ENCODE data around the gene PDLIM5.
"Not testable (repeated sequence)": the region's sequence is repeated elsewhere in the genome, so short reads cannot be mapped to it uniquely, and the experiment has no call there.

Gene PDLIM5

DNA sequence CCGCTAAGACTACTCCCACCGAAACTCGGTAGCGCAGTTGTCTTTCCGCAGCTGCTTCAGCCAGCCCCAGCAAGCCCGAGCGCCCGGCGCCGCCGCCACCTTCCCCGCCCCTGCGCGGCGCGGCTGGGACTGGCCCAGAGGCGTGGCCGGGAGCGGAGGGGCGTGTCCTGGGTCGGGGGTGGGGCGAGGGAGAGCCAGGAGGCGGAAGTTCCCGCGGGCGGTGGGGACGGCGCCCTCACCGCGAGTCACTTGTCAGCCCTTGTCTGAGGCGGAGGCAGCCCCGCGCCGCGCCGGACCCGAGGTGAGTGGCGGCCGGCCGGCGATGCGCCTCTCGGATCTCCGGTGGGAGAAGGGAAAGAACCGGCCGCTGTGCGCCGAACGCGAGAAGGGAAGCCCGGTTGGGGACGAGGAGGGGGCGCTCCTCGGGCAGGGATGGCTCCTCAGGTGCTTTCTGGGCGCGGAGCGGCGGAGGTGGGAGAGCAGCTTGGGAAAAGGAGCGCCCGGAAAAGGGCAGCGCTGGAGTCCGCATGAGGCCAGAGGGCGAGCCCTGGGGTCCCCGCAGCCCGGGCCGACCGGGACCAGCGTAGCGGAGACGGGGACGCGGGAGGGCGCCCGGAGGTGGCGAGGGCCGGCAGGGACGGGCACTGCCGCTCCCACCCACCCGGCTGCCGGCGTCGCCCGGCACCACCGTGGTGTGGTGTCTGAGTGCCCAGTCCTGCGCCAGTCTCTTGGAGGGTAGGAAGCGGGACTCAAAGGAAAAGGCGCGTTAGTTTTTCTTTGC lies at the start of gene PDLIM5:
Gene PDLIM5 (plus strand): TSS at position 248 of the 781 bp plus-strand sequence. CDS start 3,347 bp downstream, outside the sequence.
- peak; percentile 95 for DNase-seq

DNA sequence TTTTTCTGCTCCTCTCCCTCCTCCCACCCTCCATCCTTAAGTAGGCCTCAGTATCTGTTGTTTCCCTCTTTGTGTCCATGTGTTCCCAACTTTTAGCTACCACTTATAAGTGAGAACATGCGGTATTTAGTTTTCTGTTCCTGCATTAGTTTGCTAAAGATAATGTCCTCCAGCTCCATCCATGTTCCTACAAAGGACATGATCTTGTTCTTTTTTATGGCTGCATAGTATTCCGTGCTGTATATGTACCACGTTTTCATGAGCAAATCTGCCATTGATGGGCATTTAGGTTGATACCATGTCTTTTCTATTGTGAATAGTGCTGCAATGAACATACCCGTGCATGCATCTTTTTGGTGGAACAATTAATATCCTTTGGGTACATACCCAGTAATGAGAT lies 49.3 kb upstream of the PDLIM5 start:
- not testable (repeated sequence) for DNase-seq

DNA sequence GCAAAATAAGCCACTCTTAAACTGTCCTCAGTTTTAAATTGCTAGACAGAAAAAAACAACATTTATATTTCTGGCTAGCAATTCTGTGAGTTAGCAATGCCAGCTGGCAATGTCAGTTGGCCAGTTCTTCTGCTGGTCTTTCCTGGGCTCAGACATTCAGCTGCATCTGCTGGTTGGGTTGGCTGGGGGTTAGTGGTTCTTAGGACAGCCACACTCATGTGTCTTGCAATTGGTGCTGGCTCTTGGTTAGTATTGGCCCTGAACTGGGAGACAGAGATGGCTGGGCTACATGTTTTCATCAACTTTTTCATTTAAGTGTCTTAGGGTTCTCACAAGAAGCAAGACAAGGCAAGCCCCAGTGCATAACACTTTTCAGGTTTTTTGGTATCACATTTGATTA lies 48.0 kb upstream of the PDLIM5 start:
- no peak for DNase-seq

GRCh38 chr4:94406668-94407437 lies 44.9 kb upstream of the PDLIM5 start:
- DNase-seq, result peak; percentile 81

- no peak for DNase-seq
Measured at GRCh38 chr4:94407846-94408245, 43.9 kb upstream of the PDLIM5 start.

DNA sequence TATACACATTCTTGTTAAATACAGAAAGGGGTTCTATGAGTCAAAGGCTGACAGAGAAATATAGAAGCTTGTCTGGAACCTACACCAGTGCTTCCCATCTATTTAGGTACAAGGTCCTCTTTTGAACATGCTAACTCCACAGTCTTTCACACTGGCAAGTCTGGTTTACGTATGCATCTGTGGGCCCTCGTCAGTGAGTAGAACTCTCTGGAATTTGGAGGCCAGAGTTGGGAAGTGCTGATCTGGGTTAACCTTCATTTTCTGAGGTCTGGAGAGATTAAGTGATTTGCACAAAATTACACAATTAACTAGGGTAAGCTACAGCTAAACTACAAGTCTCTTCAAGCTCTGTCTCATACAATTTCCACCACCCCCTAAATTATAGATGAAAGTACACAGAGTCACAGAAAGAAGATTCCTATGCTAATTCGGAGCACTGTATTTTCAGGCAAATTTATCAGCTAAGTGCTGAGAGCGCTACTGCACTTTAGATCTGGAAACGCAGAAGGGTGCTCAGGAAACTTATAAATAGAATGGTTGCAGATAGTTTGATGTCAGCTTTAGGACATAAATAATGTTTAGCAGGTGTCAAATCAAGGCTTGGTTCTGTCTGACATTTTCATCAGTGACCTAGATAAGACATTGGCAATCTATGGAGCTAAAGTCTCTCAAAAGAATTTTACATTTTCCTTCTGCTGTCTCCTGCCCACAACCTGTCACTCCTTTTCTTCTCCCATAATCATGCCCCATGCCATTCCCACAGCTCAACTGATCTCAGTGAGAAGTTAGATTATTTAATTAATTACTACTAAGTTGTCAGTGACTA lies 43.0 kb upstream of the PDLIM5 start:
- DNase-seq, result no peak

DNA sequence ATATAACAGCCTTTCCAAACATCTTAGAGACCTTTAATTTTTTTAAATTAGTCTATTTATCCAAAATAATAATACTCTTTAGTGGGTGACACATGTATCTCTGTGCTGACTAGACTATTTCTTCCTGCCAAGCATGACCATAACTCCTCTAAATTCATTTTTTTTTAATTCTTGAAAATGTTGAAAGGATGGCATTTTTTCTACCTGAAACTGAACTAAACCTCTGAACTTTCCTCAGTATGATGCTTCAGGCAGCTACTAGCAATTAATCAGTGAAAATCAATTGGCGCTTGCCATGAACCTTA lies 42.4 kb upstream of the PDLIM5 start:
- DNase-seq, result no peak

DNA sequence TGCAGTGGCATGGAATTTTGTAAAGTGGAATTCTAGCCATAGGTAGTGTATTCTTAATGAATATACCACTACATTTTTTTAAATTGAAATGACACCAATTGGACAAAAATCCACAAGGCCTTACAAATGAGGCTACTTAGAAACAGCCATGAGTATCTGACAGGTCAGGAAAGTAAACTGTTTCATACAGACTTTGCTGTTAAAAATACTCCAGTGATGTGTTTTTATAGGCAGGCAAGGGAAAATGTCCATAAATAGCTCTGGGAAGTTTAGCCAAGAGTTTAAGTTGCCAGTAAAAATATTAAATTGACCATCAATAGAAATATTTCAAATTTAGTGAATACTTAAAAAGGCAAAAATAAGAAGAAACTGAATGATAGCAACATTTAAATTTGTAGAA lies 41.8 kb upstream of the PDLIM5 start:
- DNase-seq, result no peak

DNA sequence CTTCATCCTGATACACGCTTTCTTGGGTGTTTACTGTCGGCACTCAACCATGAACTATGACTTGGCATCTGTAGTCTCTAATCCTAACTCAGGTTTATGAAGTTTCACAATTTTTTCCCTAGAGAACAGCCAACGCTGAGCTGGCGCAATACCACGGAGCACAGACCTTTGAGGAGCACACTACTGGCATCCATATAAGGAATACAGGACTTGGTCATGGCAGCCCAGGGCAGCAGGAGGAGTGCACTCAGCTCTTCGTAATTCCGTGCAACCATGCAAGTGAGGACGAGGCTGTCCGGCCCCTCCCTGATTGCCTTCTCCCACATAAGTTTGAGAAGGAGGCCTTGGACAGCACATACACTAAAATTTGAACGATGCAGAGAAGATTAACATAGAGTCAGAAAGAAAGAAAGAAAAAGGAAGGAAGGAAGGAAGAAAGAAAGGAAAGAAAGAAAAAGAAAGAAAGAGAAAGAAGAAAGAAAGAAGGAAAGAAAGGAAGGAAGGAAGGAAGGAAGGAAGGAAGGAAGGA lies 41.0 kb upstream of the PDLIM5 start:
- peak; percentile 83 for DNase-seq

DNA sequence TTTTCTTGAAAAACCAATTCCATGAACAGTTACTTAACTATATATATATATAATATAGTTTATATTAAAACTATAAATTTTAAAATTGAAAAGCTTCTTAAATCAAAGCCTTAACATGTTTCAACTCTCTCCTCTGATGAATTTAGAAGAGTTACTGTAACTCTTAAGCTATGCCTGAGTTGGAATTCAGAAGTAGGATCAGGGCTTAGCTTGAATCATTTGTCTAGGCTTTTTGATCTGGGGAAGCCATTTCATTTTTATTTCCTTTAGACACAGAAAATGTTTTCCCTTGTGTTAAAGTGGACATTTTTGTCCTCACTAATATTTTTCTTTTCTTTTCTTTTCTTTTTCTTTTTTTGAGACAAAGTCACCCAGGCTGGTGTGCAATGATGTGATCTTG lies 40.4 kb upstream of the PDLIM5 start:
- DNase-seq, result no peak

- DNase-seq, result peak; percentile 20
Measured at GRCh38 chr4:94412019-94412657, 39.6 kb upstream of the PDLIM5 start.

- peak; percentile 47 for DNase-seq
Measured at GRCh38 chr4:94412658-94413038, 39.1 kb upstream of the PDLIM5 start.

DNA sequence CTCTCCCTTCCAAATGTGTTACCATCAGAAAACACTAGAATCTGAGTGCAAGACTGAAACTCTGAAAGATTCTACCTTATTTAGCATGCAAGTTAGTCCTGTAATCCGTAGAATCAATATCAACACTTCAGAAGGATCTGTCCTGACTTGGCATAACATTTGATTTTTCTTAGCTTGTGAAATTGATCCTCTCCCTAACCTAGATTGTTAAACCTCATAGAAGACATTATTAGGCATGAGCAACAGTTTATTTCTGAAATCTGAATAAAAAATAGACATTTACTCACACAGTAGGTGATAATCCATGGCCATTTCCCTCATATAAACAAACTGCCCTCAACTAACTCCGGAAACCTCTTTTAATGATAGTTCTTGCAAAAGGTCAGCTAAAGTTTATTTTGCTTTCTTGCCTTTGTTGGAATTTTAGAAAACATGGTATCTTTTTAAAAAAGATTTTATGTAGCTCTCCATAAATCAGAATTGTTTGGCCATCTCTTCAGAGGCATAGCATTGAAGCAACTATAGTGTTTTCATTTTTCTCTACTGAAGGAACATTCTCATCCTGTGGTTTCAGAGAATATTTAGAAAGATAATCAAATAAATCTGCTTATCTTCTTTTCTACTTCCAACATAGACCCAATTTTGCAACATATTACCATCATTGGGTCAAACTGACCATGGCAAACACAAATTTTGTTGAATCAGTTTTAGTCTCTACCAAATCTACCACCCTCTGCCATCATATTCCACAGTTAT lies 38.5 kb upstream of the PDLIM5 start:
- peak; percentile 8 for DNase-seq

- DNase-seq, result no peak
Measured at GRCh38 chr4:94414907-94415306, 36.8 kb upstream of the PDLIM5 start.

DNA sequence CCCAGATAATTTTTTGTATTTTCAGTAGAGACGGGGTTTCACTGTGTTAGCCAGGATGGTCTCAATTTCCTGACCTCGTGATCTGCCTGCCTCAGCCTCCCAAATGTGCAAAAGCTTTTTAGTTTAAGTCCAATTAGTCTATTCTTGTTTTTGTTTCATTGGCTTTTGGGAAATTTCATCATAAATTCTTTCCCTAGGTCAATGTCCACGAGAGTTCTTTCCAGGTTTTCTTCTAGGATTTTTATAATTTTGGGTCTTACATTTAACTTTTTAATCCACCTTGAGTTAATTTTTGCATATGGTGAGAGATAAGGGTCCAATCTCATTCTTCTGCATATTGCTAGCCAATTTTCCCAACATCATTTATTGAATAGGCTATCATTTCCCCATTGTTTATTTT lies 36.3 kb upstream of the PDLIM5 start:
- DNase-seq, result no peak

DNA sequence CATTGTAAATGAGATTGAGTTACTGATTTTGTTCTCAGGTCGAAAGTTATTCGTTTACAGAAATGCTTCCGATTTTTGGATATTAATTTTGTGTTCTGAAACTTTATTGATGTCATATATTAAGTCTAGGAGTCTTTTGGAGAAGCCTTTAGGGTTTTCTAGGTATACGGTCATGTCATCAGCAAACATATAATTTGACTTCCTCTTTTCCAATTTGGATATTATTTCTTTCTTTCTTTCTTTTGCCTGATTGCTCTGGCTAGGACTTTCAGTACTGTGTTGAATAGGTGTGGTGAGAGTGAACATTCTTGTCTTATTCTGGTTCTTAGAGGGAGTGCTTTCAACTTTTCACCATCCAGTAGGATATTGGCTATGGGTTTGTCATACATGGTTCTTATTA lies 35.4 kb upstream of the PDLIM5 start:
- DNase-seq, result no peak

GRCh38 chr4:94416981-94417380 lies 34.8 kb upstream of the PDLIM5 start:
- DNase-seq, result no peak

DNA sequence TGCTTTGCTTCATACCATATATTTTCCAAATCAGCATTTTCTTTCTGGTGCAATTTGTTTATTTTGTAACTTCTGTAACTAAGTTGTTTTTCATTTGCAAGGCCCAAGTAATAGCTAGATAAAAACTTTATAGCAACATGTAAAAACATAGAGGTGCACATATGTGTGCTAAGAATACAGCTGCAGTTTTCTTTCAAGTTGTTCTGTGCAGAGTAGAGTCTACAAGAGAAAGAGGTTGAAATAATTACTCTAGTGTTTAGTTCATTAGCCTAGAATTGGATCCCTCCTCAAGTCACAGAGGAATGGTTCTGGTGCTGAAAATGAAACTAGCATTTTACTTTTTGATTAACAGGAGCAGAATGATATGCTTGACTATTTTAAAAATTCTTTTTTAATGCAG lies 32.2 kb upstream of the PDLIM5 start:
- DNase-seq, result no peak

DNA sequence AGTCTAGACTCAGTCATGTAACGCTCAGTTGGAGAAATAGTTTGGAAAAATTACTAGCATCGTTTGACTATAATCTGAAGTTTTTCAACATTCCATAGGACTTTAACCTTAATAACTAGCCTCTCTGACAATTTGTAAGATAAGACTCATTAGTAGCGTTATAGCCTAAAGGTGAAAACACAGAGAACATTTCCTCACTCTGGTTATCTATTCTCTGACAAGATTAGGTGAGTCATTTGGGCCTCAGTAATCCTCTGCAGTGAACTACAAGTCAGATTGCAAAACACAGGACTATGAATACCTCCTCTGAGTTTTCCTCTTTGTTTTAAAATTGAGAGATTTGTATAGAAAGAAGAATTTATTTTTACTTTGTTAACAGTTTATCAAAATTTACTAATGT lies 31.8 kb upstream of the PDLIM5 start:
- no peak for DNase-seq

DNA sequence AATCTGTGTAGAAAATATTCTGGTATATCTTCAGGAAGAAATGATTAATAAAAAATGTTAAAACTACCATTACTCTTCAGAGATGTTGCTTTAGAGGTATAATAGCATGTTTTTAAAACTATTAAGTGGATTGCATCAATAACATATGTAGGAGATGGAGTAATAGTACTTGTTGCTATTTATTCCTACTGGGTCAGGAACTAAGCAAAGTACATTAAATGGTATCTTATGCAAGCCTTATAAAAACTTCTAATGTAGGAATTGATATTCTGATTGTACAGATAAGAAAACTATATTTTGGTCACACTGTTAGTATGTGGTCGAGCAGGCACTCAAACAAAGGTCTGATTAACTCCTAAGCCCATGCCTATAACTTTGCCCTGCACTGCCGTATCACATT lies 31.4 kb upstream of the PDLIM5 start:
- DNase-seq, result no peak

- DNase-seq, result no peak
Measured at GRCh38 chr4:94426783-94427182, 25.0 kb upstream of the PDLIM5 start.

- DNase-seq, result peak; percentile 43
Measured at GRCh38 chr4:94428884-94429283, 22.9 kb upstream of the PDLIM5 start.
